HEK293 (cell line): ENCODE results near the gene NFIL3.

Experiments used
- CTCF ChIA-PET: fragments of 350-600 bp; formaldehyde crosslinking; extraction: SDS; loops from one replicate; lab custom pipeline; 2021; ENCODE audit warnings: antibody characterized with exemption; lab: Yijun Ruan, JAX
- POLR2A ChIA-PET: fragments of 300-600 bp; formaldehyde crosslinking; extraction: SDS; loops from one replicate; lab custom pipeline; 2020; ENCODE audit warnings: antibody characterized with exemption, inconsistent platforms; lab: Yijun Ruan, JAX
- H3K27ac ChIP-seq: fragments of 200-500 bp; sonication (Bioruptor generic); 2 replicates; pipeline ENCODE4 v1.5.1; 2014; ENCODE audit warnings: low read depth, low read length, control low read depth, inconsistent platforms; ENCODE audit errors: extremely low read depth
- H3K36me3 ChIP-seq, 2 experiments: fragments of 200-500 bp in 1 of 2; sonication (Bioruptor generic) in 1 of 2; 1 replicate in 1 of 2; 2 replicates in 1 of 2; pipeline ENCODE4 v1.5.1; 2014 to 2017; ENCODE audit warnings: inconsistent platforms in 2 of 2, low read length in 2 of 2; ENCODE audit not compliant: control insufficient read depth in 2 of 2, insufficient read depth in 1 of 2
- H3K4me1 ChIP-seq: fragments of 200-500 bp; sonication (Bioruptor generic); 2 replicates; pipeline ENCODE4 v1.5.1; 2014; ENCODE audit warnings: mild to moderate bottlenecking, low read length, inconsistent platforms; ENCODE audit not compliant: control insufficient read depth, insufficient read depth
- H3K4me3 ChIP-seq: 2 replicates; pipeline ENCODE4 v1.5.1; 2011; ENCODE audit warnings: low read depth, mild to moderate bottlenecking, control low read depth, low read length, moderate library complexity
- H3K9me3 ChIP-seq: fragments of 200-500 bp; sonication (Bioruptor generic); 2 replicates; pipeline ENCODE4 v1.5.1; 2014; ENCODE audit warnings: low read depth, low read length, inconsistent platforms; ENCODE audit not compliant: control insufficient read depth, insufficient read depth
- GLIS1 ChIP-seq: fragments of 450-650 bp; formaldehyde crosslinking; IDR thresholded peaks from 2 replicates; pipeline ENCODE4 v1.5.1; 2016; ENCODE audit warnings: missing biosample characterization, missing genetic modification characterization
- KLF10 ChIP-seq: fragments of 450-650 bp; IDR thresholded peaks from 2 replicates; pipeline ENCODE4 v1.5.1; 2018; ENCODE audit warnings: missing biosample characterization, mild to moderate bottlenecking, missing genetic modification characterization
- KLF8 ChIP-seq: fragments of 450-650 bp; formaldehyde crosslinking; IDR thresholded peaks from 2 replicates; pipeline ENCODE4 v1.5.1; 2016; ENCODE audit warnings: missing biosample characterization, missing genetic modification characterization
- MZF1 ChIP-seq: fragments of 450-650 bp; formaldehyde crosslinking; IDR thresholded peaks from 2 replicates; pipeline ENCODE4 v1.5.1; 2017; ENCODE audit warnings: missing biosample characterization, missing genetic modification characterization, borderline replicate concordance
- SP2 ChIP-seq: fragments of 450-650 bp; formaldehyde crosslinking; IDR thresholded peaks from 2 replicates; pipeline ENCODE4 v1.5.1; 2016; ENCODE audit warnings: missing biosample characterization, missing genetic modification characterization
- TCF7L2 ChIP-seq: IDR thresholded peaks from 2 replicates; pipeline ENCODE4 v1.6.1; 2011; ENCODE audit warnings: low read depth, mild to moderate bottlenecking, inconsistent platforms, low read length, moderate library complexity, borderline replicate concordance
- ZBTB21 ChIP-seq: fragments of 450-650 bp; formaldehyde crosslinking; IDR thresholded peaks from 2 replicates; pipeline ENCODE4 v1.5.1; 2017; ENCODE audit warnings: missing biosample characterization, missing genetic modification characterization
- ZEB2 ChIP-seq: fragments of 450-650 bp; formaldehyde crosslinking; IDR thresholded peaks from 2 replicates; pipeline ENCODE4 v1.5.1; 2016; ENCODE audit warnings: missing biosample characterization, missing genetic modification characterization
- ZNF174 ChIP-seq: fragments of 450-650 bp; formaldehyde crosslinking; IDR thresholded peaks from 2 replicates; pipeline ENCODE4 v1.5.0; 2017; ENCODE audit warnings: missing biosample characterization, mild to moderate bottlenecking, missing genetic modification characterization
- ZNF335 ChIP-seq: fragments of 450-650 bp; formaldehyde crosslinking; conservative IDR thresholded peaks from 2 replicates; pipeline ENCODE4 v1.5.1; 2016; ENCODE audit warnings: missing biosample characterization, missing genetic modification characterization
- ZNF37A ChIP-seq: fragments of 450-650 bp; IDR thresholded peaks from 2 replicates; pipeline ENCODE4 v1.5.1; 2018; ENCODE audit warnings: missing biosample characterization, missing genetic modification characterization
- ZNF514 ChIP-seq: fragments of 450-650 bp; formaldehyde crosslinking; IDR thresholded peaks from 2 replicates; pipeline ENCODE4 v1.5.1; 2016; ENCODE audit warnings: missing biosample characterization, missing genetic modification characterization
- ZNF544 ChIP-seq: fragments of 450-650 bp; formaldehyde crosslinking; IDR thresholded peaks from 2 replicates; pipeline ENCODE4 v1.5.0; 2017; ENCODE audit warnings: missing biosample characterization, missing genetic modification characterization
- ZNF654 ChIP-seq: fragments of 450-650 bp; formaldehyde crosslinking; IDR thresholded peaks from 2 replicates; pipeline ENCODE4 v1.5.1; 2016; ENCODE audit warnings: low read depth, missing biosample characterization, missing genetic modification characterization
- ZNF776 ChIP-seq: fragments of 450-650 bp; formaldehyde crosslinking; IDR thresholded peaks from 2 replicates; pipeline ENCODE4 v1.5.0; 2017; ENCODE audit warnings: missing biosample characterization, missing genetic modification characterization, borderline replicate concordance
- ZNF843 ChIP-seq: fragments of 450-650 bp; formaldehyde crosslinking; IDR thresholded peaks from 2 replicates; pipeline ENCODE4 v1.5.1; 2016; ENCODE audit warnings: missing biosample characterization, missing genetic modification characterization
- TF ChIP-seq, protein P1 (sequence below): fragments of 450-650 bp; formaldehyde crosslinking; IDR thresholded peaks from 2 replicates; pipeline ENCODE4 v1.5.1; 2016; ENCODE audit warnings: missing biosample characterization, missing genetic modification characterization
- TF ChIP-seq, protein P2 (sequence below): fragments of 450-650 bp; formaldehyde crosslinking; IDR thresholded peaks from 2 replicates; pipeline ENCODE4 v1.5.1; 2016; ENCODE audit warnings: missing biosample characterization, missing genetic modification characterization
- TF ChIP-seq, protein P3 (sequence below): fragments of 450-650 bp; formaldehyde crosslinking; conservative IDR thresholded peaks from 2 replicates; pipeline ENCODE4 v1.5.1; 2016; ENCODE audit warnings: low read depth, missing biosample characterization, missing genetic modification characterization

The NFIL3 gene

GRCh38 chr9:91421128-91421765 lies 2.4 kb downstream of the NFIL3 start (continued):
- TF ChIP-seq, protein P1, sequence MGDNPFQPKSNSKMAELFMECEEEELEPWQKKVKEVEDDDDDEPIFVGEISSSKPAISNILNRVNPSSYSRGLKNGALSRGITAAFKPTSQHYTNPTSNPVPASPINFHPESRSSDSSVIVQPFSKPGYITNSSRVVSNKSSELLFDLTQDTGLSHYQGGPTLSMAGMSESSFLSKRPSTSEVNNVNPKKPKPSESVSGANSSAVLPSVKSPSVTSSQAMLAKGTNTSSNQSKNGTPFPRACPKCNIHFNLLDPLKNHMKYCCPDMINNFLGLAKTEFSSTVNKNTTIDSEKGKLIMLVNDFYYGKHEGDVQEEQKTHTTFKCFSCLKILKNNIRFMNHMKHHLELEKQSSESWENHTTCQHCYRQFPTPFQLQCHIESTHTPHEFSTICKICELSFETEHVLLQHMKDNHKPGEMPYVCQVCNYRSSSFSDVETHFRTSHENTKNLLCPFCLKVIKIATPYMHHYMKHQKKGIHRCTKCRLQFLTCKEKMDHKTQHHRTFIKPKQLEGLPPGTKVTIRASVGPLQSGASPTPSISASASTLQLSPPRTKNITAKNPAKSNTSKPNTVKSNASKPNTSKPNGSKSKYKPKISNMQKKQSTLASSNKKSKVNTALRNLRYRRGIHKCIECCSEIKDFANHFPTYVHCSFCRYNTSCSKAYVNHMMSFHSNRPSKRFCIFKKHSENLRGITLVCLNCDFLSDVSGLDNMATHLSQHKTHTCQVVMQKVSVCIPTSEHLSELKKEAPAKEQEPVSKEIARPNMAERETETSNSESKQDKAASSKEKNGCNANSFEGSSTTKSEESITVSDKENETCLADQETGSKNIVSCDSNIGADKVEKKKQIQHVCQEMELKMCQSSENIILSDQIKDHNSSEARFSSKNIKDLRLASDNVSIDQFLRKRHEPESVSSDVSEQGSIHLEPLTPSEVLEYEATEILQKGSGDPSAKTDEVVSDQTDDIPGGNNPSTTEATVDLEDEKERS (tag by site-specific recombination): no peak
- TF ChIP-seq ZNF544 (tag by site-specific recombination) (no peak), ZNF654 (tag by site-specific recombination) (no peak), ZNF37A (tag by site-specific recombination) (no peak), ZNF174 (tag by site-specific recombination) (no peak), SP2 (tag by site-specific recombination) (peak; percentile 56), KLF8 (tag by site-specific recombination) (no peak), ZEB2 (no peak), GLIS1 (peak; percentile 47)
- TF ChIP-seq, protein P2, sequence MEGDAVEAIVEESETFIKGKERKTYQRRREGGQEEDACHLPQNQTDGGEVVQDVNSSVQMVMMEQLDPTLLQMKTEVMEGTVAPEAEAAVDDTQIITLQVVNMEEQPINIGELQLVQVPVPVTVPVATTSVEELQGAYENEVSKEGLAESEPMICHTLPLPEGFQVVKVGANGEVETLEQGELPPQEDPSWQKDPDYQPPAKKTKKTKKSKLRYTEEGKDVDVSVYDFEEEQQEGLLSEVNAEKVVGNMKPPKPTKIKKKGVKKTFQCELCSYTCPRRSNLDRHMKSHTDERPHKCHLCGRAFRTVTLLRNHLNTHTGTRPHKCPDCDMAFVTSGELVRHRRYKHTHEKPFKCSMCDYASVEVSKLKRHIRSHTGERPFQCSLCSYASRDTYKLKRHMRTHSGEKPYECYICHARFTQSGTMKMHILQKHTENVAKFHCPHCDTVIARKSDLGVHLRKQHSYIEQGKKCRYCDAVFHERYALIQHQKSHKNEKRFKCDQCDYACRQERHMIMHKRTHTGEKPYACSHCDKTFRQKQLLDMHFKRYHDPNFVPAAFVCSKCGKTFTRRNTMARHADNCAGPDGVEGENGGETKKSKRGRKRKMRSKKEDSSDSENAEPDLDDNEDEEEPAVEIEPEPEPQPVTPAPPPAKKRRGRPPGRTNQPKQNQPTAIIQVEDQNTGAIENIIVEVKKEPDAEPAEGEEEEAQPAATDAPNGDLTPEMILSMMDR (tag by site-specific recombination): 0 out of 2 replicates have a peak, but pooled peaks have one; percentile 34

GRCh38 chr9:91420501-91421127 lies 3.0 kb downstream of the NFIL3 start:
- no peaks in the 10 kb centered on the region for H3K36me3 ChIP-seq
- H3K4me3 ChIP-seq: peak overlapping the region; percentile 76
- no peaks in the 10 kb centered on the region for H3K9me3 ChIP-seq
- POLR2A ChIA-PET: interaction anchor here (0.5 to 1.7 kb wide), 2 partner anchors 106 to 320 kb away, joined by 4 to 6 read pairs; no protein-coding TSS in a partner anchor
- no peak for TF ChIP-seq TCF7L2
- TF ChIP-seq ZNF335 (tag by site-specific recombination): peak; percentile 63; the same call in 1 of the 2 replicates
- H3K27ac ChIP-seq: no peak overlapping the region
- peaks cover 8% of the 10 kb centered on the region; the same call in 1 of the 2 replicates for H3K4me1 ChIP-seq
- CTCF ChIA-PET: interaction anchor here (0.8 to 1.3 kb wide), 4 partner anchors 26 to 307 kb away, joined by 3 to 5 read pairs (median 4); no protein-coding TSS in a partner anchor

GRCh38 chr9:91419222-91420191 lies 4.1 kb downstream of the NFIL3 start:
- Histone ChIP-seq H3K27ac (no peak overlapping the region), H3K4me1 (peaks cover 8% of the 10 kb centered on the region; the same call in 1 of the 2 replicates), H3K4me3 (no peak overlapping the region), H3K36me3 (no peaks in the 10 kb centered on the region), H3K9me3 (no peaks in the 10 kb centered on the region)
- ChIA-PET CTCF (interaction anchor here (0.6 to 0.7 kb wide), 3 partner anchors 10 to 515 kb away, joined by 3 to 5 read pairs (median 5); no protein-coding TSS in a partner anchor), POLR2A (no interaction called here)
- TF ChIP-seq ZNF776 (tag by site-specific recombination) (no peak), ZEB2 (peak; percentile 55; the same call in 1 of the 2 replicates), KLF10 (tag by site-specific recombination) (no peak), ZBTB21 (tag by site-specific recombination) (peak; percentile 73), MZF1 (no peak), ZNF843 (tag by site-specific recombination) (no peak), ZNF514 (tag by site-specific recombination) (no peak)
- TF ChIP-seq, protein P3, sequence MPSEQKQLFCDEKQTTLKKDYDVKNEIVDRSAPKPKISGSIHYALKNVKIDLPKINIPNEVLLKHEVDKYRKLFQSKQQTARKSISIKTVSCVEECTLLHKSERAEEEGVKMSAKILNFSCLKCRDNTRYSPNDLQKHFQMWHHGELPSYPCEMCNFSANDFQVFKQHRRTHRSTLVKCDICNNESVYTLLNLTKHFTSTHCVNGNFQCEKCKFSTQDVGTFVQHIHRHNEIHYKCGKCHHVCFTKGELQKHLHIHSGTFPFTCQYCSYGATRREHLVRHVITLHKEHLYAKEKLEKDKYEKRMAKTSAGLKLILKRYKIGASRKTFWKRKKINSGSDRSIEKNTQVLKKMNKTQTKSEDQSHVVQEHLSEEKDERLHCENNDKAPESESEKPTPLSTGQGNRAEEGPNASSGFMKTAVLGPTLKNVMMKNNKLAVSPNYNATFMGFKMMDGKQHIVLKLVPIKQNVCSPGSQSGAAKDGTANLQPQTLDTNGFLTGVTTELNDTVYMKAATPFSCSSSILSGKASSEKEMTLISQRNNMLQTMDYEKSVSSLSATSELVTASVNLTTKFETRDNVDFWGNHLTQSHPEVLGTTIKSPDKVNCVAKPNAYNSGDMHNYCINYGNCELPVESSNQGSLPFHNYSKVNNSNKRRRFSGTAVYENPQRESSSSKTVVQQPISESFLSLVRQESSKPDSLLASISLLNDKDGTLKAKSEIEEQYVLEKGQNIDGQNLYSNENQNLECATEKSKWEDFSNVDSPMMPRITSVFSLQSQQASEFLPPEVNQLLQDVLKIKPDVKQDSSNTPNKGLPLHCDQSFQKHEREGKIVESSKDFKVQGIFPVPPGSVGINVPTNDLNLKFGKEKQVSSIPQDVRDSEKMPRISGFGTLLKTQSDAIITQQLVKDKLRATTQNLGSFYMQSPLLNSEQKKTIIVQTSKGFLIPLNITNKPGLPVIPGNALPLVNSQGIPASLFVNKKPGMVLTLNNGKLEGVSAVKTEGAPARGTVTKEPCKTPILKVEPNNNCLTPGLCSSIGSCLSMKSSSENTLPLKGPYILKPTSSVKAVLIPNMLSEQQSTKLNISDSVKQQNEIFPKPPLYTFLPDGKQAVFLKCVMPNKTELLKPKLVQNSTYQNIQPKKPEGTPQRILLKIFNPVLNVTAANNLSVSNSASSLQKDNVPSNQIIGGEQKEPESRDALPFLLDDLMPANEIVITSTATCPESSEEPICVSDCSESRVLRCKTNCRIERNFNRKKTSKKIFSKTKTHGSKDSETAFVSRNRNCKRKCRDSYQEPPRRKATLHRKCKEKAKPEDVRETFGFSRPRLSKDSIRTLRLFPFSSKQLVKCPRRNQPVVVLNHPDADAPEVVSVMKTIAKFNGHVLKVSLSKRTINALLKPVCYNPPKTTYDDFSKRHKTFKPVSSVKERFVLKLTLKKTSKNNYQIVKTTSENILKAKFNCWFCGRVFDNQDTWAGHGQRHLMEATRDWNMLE (tag by site-specific recombination): no peak
